Measurements from ENCODE around the gene NRG3. TPM values are rescaled to one million over a fixed set of nuclear protein-coding genes. Genes with fewer than 3 reads are reported as not detected.

NRG3 gene
- total RNA-seq, 1 experiment from 2014 or later: not detected

- H3K4me3 ChIP-seq: no peak overlapping the region
- no peaks in the 10 kb centered on the region for H3K36me3 ChIP-seq
- H3K9me3 ChIP-seq: no peaks in the 10 kb centered on the region
- H3K27me3 ChIP-seq: no peaks in the 10 kb centered on the region; the same call in 1 of the 2 replicates
- no peak for DNase-seq
These were observed 217.1 kb downstream of the NRG3 start for GRCh38 chr10:82092111-82092510.

DNA sequence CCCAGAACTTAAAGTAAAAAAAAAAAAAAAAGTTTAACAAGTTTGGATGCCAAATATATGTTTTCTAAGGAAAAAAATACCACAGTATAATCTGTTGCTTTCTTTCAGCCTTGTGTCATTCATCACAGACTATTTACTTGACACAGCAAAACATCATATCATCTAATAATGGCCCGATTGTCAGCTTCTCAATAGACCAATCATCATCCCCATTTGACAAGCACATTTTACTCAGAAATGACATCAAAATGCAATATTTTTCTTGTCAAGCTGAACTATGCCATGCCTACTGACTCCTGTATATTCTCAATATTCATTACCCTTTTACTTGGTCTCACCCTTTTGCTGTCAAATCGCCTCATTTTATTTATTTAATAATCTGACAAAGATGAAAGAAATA, 249.7 kb downstream of the NRG3 start:
- no peaks in the 10 kb centered on the region for H3K9me3 ChIP-seq
- no peak for DNase-seq
- H3K27me3 ChIP-seq: no peaks in the 10 kb centered on the region
- no peaks in the 10 kb centered on the region for H3K36me3 ChIP-seq
- no peak overlapping the region for H3K4me3 ChIP-seq

GRCh38 chr10:82128527-82128926, 253.5 kb downstream of the NRG3 start:
- Histone ChIP-seq H3K4me3 (no peak overlapping the region), H3K27me3 (no peaks in the 10 kb centered on the region), H3K36me3 (no peaks in the 10 kb centered on the region), H3K9me3 (no peaks in the 10 kb centered on the region)
- no peak for DNase-seq

DNA sequence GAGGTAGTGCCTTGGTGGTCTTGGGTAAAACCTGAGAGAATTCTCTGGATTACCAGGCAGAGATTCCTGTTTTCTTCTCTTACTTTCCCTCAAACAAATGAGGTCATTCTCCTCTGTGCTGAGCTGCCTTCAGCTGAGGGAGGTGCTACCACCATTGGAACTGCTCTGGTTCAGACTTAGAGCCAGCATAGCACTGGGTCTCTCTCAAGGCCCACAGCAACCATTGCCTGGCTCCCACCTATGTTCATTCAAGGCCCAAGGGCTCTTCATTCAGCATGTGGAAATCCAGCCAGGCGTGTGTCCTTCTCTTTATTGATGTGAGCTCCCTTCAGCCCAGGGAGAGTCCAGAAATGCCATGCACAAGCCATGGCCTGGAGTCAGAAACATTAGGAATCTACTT, 261.1 kb downstream of the NRG3 start:
- Histone ChIP-seq H3K27me3 (no peaks in the 10 kb centered on the region), H3K36me3 (no peaks in the 10 kb centered on the region), H3K4me3 (no peak overlapping the region), H3K9me3 (no peaks in the 10 kb centered on the region)
- no peak for DNase-seq

- Histone ChIP-seq H3K36me3 (no peaks in the 10 kb centered on the region), H3K9me3 (no peaks in the 10 kb centered on the region), H3K27me3 (no peaks in the 10 kb centered on the region), H3K4me3 (no peak overlapping the region)
- DNase-seq: no peak
These were observed 269.2 kb downstream of the NRG3 start for GRCh38 chr10:82144153-82144552.

- no peaks in the 10 kb centered on the region for H3K27me3 ChIP-seq
- no peaks in the 10 kb centered on the region for H3K36me3 ChIP-seq
- no peaks in the 10 kb centered on the region for H3K9me3 ChIP-seq
- DNase-seq: no peak
- no peak overlapping the region for H3K4me3 ChIP-seq
These were observed 273.8 kb downstream of the NRG3 start for GRCh38 chr10:82148764-82149163.

DNA sequence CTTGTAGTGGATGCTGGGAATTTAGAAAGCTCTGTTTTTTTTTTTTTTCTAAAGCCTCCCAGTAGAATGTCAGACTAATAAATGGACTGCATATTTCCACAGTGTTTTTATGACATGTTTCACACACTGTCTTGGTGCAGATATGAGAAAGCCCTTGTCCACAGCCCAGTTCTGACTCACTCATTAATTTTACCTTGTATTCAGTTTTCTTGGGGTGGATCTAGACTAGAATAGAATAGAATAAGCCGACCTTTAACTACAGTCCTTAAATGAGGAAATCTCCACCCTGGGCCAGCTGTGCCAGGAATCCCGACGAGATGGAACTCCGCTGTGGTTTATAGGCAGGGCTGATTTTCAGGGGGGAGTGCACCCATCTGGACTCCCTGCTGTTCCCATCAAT, 274.7 kb downstream of the NRG3 start:
- H3K36me3 ChIP-seq: no peaks in the 10 kb centered on the region
- no peak overlapping the region for H3K4me3 ChIP-seq
- no peaks in the 10 kb centered on the region for H3K9me3 ChIP-seq
- DNase-seq: no peak
- no peaks in the 10 kb centered on the region for H3K27me3 ChIP-seq

DNA sequence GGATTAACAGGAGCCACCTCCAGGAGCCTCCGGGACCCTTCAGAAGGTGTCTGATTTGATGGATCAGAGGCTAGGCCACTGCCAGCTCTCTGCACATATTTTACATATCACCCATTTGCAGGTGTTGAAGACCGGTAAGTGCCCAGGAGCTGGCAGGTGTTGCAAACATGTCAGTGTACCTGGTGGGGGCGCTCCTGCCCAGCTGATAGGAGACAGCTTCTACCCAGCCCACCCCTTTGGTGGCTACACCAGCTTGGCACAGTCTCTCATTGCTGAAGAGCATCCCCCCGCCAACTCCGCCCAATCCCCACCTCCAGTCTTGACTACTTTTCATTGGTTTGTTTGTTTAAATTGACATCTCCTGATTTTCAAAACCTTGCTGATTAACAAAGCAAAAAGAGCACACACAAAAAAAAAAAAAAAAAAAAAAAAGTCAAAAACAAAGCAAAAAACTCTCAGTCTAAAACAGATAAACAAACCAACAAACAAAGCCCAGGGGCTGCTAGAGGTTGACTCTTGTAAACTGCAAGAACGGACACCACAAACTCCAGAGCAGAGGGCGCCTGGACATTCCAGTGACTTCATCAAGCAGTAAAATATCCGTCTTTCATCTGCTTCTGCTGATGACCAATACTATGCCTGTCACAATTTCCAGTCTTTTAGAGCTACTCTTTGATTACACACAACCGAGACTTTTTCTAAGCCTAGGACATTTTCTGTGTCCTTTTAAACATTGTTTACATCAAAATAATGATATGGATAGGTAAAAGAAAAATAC, 275.3 kb downstream of the NRG3 start:
- Histone ChIP-seq H3K4me3 (no peak overlapping the region), H3K27me3 (no peaks in the 10 kb centered on the region), H3K9me3 (no peaks in the 10 kb centered on the region), H3K36me3 (no peaks in the 10 kb centered on the region)
- peak; percentile 2 for DNase-seq

DNA sequence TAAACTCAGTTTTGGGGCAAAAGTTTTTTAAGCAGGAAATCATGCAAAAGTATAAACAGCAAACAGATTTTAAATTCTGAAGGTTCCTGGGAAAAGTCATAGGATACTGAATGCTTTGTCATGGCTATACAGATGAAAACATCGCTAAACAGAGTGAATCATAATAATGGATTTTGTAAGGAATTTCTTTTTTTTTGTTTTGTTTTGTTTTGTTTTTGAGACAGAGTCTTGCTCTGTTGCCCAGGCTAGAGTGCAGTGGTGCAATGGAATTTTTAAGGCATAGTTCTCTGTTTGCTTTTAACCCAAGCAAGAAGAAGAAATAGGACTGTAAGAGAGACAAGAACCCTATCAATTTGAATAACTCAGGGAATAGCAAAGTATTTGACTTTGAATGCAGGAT, 285.3 kb downstream of the NRG3 start:
- H3K4me3 ChIP-seq: no peak overlapping the region
- DNase-seq: no peak
- H3K27me3 ChIP-seq: no peaks in the 10 kb centered on the region; the same call in 1 of the 2 replicates
- H3K36me3 ChIP-seq: no peaks in the 10 kb centered on the region
- H3K9me3 ChIP-seq: no peaks in the 10 kb centered on the region

DNA sequence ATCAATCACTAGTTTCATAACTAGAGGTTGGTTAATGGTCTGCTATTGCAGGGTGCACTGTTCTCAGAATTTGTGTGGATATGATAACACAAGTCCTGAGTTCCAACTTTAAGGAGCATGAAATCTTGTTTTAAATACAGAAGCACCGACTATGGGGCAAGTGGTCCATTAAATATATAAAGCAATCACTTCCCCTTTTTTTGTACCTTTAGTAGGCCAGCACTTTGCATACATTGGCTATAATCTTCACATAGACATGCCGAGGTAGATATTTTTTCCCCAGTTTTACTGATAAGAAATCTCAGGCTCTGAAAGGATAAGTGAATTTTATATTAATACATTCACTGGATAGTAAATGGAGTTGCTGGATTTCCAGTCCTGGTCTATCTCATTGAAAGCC, 286.3 kb downstream of the NRG3 start:
- no peak for DNase-seq
- Histone ChIP-seq H3K36me3 (no peaks in the 10 kb centered on the region), H3K9me3 (no peaks in the 10 kb centered on the region)

DNA sequence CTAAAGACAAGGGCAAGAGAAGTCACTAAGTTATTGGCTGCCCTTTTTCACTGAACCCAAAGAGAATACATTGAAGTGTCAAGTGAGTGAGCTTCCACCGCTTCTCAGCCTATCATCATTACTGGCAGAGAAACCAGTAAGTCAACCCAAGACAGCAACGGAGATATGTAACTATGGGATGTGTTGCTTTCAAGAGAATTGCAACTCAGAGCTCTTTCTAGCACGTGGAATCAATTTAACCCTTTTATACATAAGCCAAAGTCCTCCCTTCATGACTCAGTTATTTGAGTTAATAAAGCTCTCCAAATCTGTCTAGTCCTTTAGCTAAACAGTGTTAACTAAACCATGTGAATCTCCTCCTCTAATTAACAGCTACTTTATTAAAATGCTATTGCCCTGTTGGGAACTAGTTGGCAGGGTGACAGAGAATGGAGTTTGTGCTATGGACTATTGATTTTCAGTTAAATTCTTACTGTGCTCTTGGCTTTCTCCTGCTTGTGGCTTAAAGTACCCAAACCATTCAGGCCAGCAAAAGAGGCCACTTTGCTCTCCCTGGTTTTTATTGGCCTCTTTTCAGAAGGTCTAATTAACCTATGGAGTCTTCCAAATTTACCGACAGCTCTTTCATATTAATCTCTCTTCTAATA, 287.7 kb downstream of the NRG3 start:
- no peak for DNase-seq
- Histone ChIP-seq H3K27me3 (no peaks in the 10 kb centered on the region; the same call in 1 of the 2 replicates), H3K4me3 (no peak overlapping the region), H3K36me3 (no peaks in the 10 kb centered on the region), H3K9me3 (no peaks in the 10 kb centered on the region)

More for the DNA sequence above, 286.3 kb downstream of the NRG3 start:
- Histone ChIP-seq H3K4me3 (no peak overlapping the region), H3K27me3 (no peaks in the 10 kb centered on the region; the same call in 1 of the 2 replicates)

GRCh38 chr10:82171899-82172298, 296.9 kb downstream of the NRG3 start:
- no peak for DNase-seq
- H3K4me3 ChIP-seq: no peak overlapping the region

DNA sequence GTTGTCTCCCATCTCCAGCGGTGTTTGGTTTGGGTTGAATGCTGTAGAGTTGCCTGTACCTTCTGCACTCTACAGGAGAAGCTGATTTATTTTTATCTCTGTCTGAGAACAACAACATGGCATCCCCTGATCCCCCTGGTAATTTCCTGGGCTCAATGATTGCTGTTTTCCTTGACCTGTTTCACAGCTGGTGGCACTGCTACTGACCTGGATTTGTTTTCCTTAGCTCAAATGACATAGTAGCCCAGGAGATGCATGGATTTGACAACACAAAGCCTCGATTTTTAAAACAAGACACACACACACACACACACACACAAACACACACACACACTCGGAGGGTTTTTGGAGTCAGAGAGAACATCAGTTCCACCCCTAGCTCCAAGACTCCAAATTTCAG, 301.6 kb downstream of the NRG3 start:
- no peaks in the 10 kb centered on the region for H3K36me3 ChIP-seq
- no peak for DNase-seq
- no peak overlapping the region for H3K4me3 ChIP-seq
- no peaks in the 10 kb centered on the region for H3K27me3 ChIP-seq
- H3K9me3 ChIP-seq: no peaks in the 10 kb centered on the region

More at GRCh38 chr10:82171899-82172298, 296.9 kb downstream of the NRG3 start:
- Histone ChIP-seq H3K9me3 (no peaks in the 10 kb centered on the region), H3K27me3 (no peaks in the 10 kb centered on the region), H3K36me3 (no peaks in the 10 kb centered on the region)

- peak; percentile 50 for DNase-seq
- Histone ChIP-seq H3K27me3 (no peaks in the 10 kb centered on the region), H3K9me3 (no peaks in the 10 kb centered on the region), H3K36me3 (no peaks in the 10 kb centered on the region), H3K4me3 (no peak overlapping the region)
These were observed 315.7 kb downstream of the NRG3 start for GRCh38 chr10:82190432-82191260.

GRCh38 chr10:82191653-82192052, 316.7 kb downstream of the NRG3 start:
- Histone ChIP-seq H3K27me3 (no peaks in the 10 kb centered on the region), H3K36me3 (no peaks in the 10 kb centered on the region), H3K4me3 (no peak overlapping the region), H3K9me3 (no peaks in the 10 kb centered on the region)
- DNase-seq: no peak

- no peaks in the 10 kb centered on the region for H3K27me3 ChIP-seq
- DNase-seq: no peak
- H3K9me3 ChIP-seq: no peaks in the 10 kb centered on the region
- no peak overlapping the region for H3K4me3 ChIP-seq
- no peaks in the 10 kb centered on the region for H3K36me3 ChIP-seq
These were observed 317.7 kb downstream of the NRG3 start for GRCh38 chr10:82192665-82193064.

GRCh38 chr10:82194419-82194818, 319.4 kb downstream of the NRG3 start:
- H3K9me3 ChIP-seq: no peaks in the 10 kb centered on the region
- DNase-seq: no peak
- H3K4me3 ChIP-seq: no peak overlapping the region
- no peaks in the 10 kb centered on the region for H3K36me3 ChIP-seq
- H3K27me3 ChIP-seq: no peaks in the 10 kb centered on the region

All from MG63 (cell line).